Mesendoderm (in vitro differentiated cells): Measurements from ENCODE around the gene CLDN9.
A peak's percentile ranks its signal among the peaks of the same experiment; 100 is the strongest.

ENCODE experiments used
- DNase-seq: peaks from one replicate; pipeline ENCODE4 v3.0.0; 2013
- H2AK5ac ChIP-seq: 2 replicates; pipeline ENCODE4 v1.6.1; 2013; ENCODE audit warnings: low read length, inconsistent platforms
- H2BK120ac ChIP-seq: 2 replicates; pipeline ENCODE4 v1.6.1; 2013; ENCODE audit warnings: low read depth, mild to moderate bottlenecking, low read length, moderate library complexity, mixed read lengths
- H2BK15ac ChIP-seq: replicated peaks from 2 replicates; pipeline ENCODE4 v1.6.1; 2013; ENCODE audit warnings: low read depth, mild to moderate bottlenecking, moderate library complexity
- H2BK5ac ChIP-seq: 2 replicates; pipeline ENCODE4 v1.6.1; 2013; ENCODE audit warnings: low read length, inconsistent platforms
- H3K18ac ChIP-seq: 2 replicates; pipeline ENCODE4 v1.6.1; 2013; ENCODE audit warnings: mild to moderate bottlenecking, low read length, mixed read lengths
- H3K23ac ChIP-seq: one replicate; pipeline ENCODE4 v1.6.1; 2013; ENCODE audit warnings: low read length
- H3K27ac ChIP-seq: 2 replicates; pipeline ENCODE4 v1.5.1; 2013; ENCODE audit warnings: low read depth, mild to moderate bottlenecking, inconsistent platforms, low read length, moderate library complexity
- H3K27me3 ChIP-seq: 2 replicates; pipeline ENCODE4 v1.6.1; 2013; ENCODE audit warnings: low read length, control low read depth, mild to moderate bottlenecking, inconsistent platforms; ENCODE audit not compliant: insufficient read depth, poor library complexity
- H3K36me3 ChIP-seq: 2 replicates; pipeline ENCODE4 v1.6.1; 2013; ENCODE audit warnings: low read length, inconsistent platforms; ENCODE audit not compliant: control insufficient read depth, insufficient read depth
- H3K4ac ChIP-seq: one replicate; pipeline ENCODE4 v1.6.1; 2013; ENCODE audit warnings: low read depth, mild to moderate bottlenecking, low read length, moderate library complexity
- H3K4me1 ChIP-seq: 2 replicates; pipeline ENCODE4 v1.6.1; 2013; ENCODE audit warnings: low read depth, low read length, inconsistent platforms; ENCODE audit not compliant: control insufficient read depth
- H3K4me2 ChIP-seq: 2 replicates; pipeline ENCODE4 v1.6.1; 2013; ENCODE audit warnings: low read length
- H3K4me3 ChIP-seq: 2 replicates; pipeline ENCODE4 v1.5.1; 2013; ENCODE audit warnings: mild to moderate bottlenecking, low read length
- H3K56ac ChIP-seq: one replicate; pipeline ENCODE4 v1.6.1; 2013; ENCODE audit warnings: low read length
- H3K79me1 ChIP-seq: 2 replicates; pipeline ENCODE4 v1.6.1; 2013; ENCODE audit warnings: low read length, inconsistent platforms
- H3K79me2 ChIP-seq: 2 replicates; pipeline ENCODE4 v1.6.1; 2013; ENCODE audit warnings: mild to moderate bottlenecking, low read length; ENCODE audit not compliant: control insufficient read depth, insufficient read depth
- H3K9ac ChIP-seq: 2 replicates; pipeline ENCODE4 v1.6.1; 2013; ENCODE audit warnings: low read length, inconsistent platforms
- H4K5ac ChIP-seq: one replicate; pipeline ENCODE4 v1.6.1; 2013; ENCODE audit warnings: low read length
- H4K8ac ChIP-seq: one replicate; pipeline ENCODE4 v1.6.1; 2013; ENCODE audit warnings: low read depth, mild to moderate bottlenecking, control low read depth, low read length, moderate library complexity
- WGBS: extraction: QIAGEN DNeasy Blood & Tissue Kit; methylation state at CpG from one replicate; pipeline ENCODE4 v1.1.7; 2013; ENCODE audit warnings: low lambda C conversion rate, missing lambda C conversion rate; ENCODE audit not compliant: insufficient coverage; ENCODE audit errors: extremely low coverage; 5-methylcytosine and 5-hydroxymethylcytosine counted together

CLDN9 gene

DNA sequence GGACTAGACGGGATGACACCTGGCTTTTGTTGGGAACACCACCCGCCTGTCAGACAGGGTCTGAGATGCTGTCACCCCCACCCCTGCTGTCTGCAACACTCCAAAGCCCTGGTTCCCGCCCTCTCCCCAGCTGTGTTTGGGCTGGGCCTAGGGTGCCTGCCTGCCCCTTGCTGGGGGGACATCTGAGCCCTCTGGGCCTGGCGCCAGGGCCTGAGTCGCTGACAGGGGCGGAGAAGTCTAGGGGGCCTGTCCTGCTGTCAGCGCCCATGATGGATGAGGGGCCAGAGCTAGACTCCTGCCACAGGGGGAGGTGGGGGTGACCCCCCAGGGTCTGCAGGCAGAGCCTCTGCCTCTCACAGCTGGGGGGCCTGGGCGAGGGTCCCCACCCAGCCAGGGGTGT is 24.9 kb upstream of the CLDN9 start:
- Histone ChIP-seq H3K27me3 (no peaks in the 10 kb centered on the region), H2AK5ac (no peak overlapping the region)
- DNase-seq, result no peak

DNA sequence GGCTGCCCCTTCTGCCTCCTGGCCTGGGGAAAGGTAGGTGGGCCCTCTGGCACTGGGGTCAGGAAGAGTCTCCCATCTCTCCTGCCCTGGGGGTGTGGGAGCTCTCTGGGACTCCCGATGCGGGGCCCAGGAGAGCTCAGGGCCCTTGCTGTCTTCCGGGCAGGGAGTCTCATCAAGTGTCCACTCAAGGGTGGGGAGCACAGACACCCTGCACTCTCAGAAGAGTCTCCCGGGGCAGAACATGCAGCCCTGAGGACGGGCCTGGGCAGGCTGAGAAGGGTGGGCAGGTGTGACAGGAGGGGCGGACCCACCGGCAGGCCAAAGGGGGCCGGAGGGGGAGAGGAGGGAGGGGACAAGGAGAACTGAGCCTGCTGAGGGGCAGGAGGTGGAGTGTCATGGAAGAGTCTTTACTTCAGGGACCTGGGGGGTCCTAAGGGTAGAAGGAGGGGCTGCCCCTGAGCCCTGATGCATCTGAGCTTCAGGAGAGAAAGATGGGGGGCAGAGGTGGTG is 24.1 kb upstream of the CLDN9 start:
- DNase-seq, result no peak
- H3K9ac ChIP-seq, result no peak overlapping the region
- H3K4me1 ChIP-seq, result no peaks in the 10 kb centered on the region
- H3K79me1 ChIP-seq, result no peaks in the 10 kb centered on the region
- no peak overlapping the region for H3K27ac ChIP-seq
- H2BK5ac ChIP-seq, result no peak overlapping the region
- no peak overlapping the region for H2AK5ac ChIP-seq
- no peak overlapping the region for H2BK15ac ChIP-seq
- no peaks in the 10 kb centered on the region for H3K27me3 ChIP-seq
- H3K56ac ChIP-seq, result no peak overlapping the region
- WGBS, result no CpG with 5 or more reads among the region's 8 CpGs
- no peak overlapping the region for H4K5ac ChIP-seq
- H3K36me3 ChIP-seq, result no peaks in the 10 kb centered on the region
- no peak overlapping the region for H3K18ac ChIP-seq
- H2BK120ac ChIP-seq, result no peak overlapping the region
- H4K8ac ChIP-seq, result no peak overlapping the region
- H3K4me2 ChIP-seq, result no peak overlapping the region
- H3K79me2 ChIP-seq, result no peaks in the 10 kb centered on the region
- no peak overlapping the region for H3K23ac ChIP-seq
- H3K4me3 ChIP-seq, result no peak overlapping the region
- H3K4ac ChIP-seq, result no peak overlapping the region

More for the DNA sequence above, 24.9 kb upstream of the CLDN9 start:
- H3K4me3 ChIP-seq, result no peak overlapping the region
- H3K79me1 ChIP-seq, result no peaks in the 10 kb centered on the region
- H3K4me1 ChIP-seq, result no peaks in the 10 kb centered on the region
- H3K9ac ChIP-seq, result no peak overlapping the region
- no peak overlapping the region for H3K56ac ChIP-seq
- WGBS, result no CpG with 5 or more reads among the region's 8 CpGs
- no peak overlapping the region for H3K27ac ChIP-seq
- no peak overlapping the region for H4K8ac ChIP-seq
- no peak overlapping the region for H3K4ac ChIP-seq
- H3K79me2 ChIP-seq, result no peaks in the 10 kb centered on the region
- no peak overlapping the region for H2BK15ac ChIP-seq
- no peak overlapping the region for H4K5ac ChIP-seq
- no peak overlapping the region for H3K23ac ChIP-seq
- H3K36me3 ChIP-seq, result no peaks in the 10 kb centered on the region
- H3K4me2 ChIP-seq, result no peak overlapping the region
- no peak overlapping the region for H2BK5ac ChIP-seq
- H3K18ac ChIP-seq, result no peak overlapping the region
- H2BK120ac ChIP-seq, result no peak overlapping the region

DNA sequence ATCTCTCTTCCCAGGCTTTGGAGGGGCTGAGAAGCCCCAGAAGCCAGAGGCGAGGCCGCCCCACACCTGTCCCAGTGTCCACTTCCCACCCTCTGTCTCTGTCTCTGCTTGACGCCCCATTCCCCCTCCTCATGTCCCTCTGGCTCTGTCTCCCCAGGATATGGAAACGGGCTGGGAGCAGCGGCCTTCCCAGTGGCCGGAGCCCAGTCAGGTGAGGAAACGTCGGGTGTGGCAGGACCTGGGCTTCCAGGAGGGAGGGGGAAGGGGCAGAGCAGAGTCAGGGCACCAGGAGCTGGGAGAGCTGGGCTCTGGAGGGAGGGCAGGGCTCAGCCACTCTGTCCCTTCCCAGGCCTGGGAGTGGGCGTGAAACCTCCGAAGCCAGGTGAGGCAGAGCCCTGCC is 21.8 kb upstream of the CLDN9 start:
- H2BK15ac ChIP-seq, result no peak overlapping the region
- no peak overlapping the region for H3K27ac ChIP-seq
- no peak for DNase-seq
- H3K4me2 ChIP-seq, result no peak overlapping the region
- H3K79me1 ChIP-seq, result no peaks in the 10 kb centered on the region
- H3K27me3 ChIP-seq, result no peaks in the 10 kb centered on the region
- H3K56ac ChIP-seq, result peak overlapping the region; percentile 42
- H3K79me2 ChIP-seq, result no peaks in the 10 kb centered on the region
- no peak overlapping the region for H3K4me3 ChIP-seq
- no peak overlapping the region for H3K18ac ChIP-seq
- no peaks in the 10 kb centered on the region for H3K36me3 ChIP-seq
- no peak overlapping the region for H3K4ac ChIP-seq
- no peak overlapping the region for H2AK5ac ChIP-seq
- no CpG with 5 or more reads among the region's 10 CpGs for WGBS
- H3K9ac ChIP-seq, result peak overlapping the region; percentile 16
- H2BK120ac ChIP-seq, result no peak overlapping the region
- no peak overlapping the region for H4K5ac ChIP-seq
- no peak overlapping the region for H2BK5ac ChIP-seq
- no peak overlapping the region for H3K23ac ChIP-seq
- H4K8ac ChIP-seq, result no peak overlapping the region
- no peaks in the 10 kb centered on the region for H3K4me1 ChIP-seq

DNA sequence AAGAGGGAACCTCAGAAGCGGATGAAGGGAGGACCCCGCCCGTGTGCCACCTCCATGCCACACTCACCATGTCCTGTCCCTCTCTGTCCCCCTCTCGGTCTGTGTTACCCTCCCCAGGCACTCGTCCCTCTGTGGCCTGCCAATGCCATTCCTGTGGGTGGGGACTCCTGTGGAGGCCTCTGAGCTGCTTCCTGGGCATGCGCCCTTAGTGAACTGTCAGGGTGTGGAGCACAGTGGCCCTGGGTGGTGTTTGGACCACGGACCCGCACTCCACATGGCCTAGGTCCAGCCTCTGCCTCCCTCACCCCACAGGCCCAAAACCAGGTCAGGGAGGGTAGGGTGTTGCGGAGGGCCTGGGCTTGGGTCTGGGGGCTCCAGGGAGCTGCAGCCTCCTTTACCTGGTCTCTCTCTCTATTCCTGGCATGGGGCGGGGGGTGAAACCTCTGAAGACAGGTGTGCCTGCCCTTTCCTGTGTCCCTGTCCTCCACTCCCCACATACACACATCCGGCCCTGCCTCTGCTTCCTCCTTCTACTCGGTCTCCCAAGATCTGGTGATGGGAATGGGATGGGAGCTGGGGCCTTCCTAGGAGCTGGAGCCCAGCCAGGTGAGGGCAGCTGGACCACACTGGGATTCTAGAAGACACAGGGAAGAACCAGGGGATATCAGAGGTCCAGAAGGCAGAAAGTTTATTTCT is 21.0 kb upstream of the CLDN9 start:
- no peak overlapping the region for H3K56ac ChIP-seq
- no peaks in the 10 kb centered on the region for H3K79me2 ChIP-seq
- H2BK120ac ChIP-seq, result no peak overlapping the region
- H3K36me3 ChIP-seq, result no peaks in the 10 kb centered on the region
- DNase-seq, result no peak
- no CpG with 5 or more reads among the region's 12 CpGs for WGBS
- no peak overlapping the region for H2AK5ac ChIP-seq
- no peaks in the 10 kb centered on the region for H3K79me1 ChIP-seq
- no peaks in the 10 kb centered on the region for H3K4me1 ChIP-seq
- H3K18ac ChIP-seq, result no peak overlapping the region
- H2BK5ac ChIP-seq, result no peak overlapping the region
- no peak overlapping the region for H3K4ac ChIP-seq
- H4K8ac ChIP-seq, result no peak overlapping the region
- no peaks in the 10 kb centered on the region for H3K27me3 ChIP-seq
- no peak overlapping the region for H3K9ac ChIP-seq
- no peak overlapping the region for H3K23ac ChIP-seq
- H3K27ac ChIP-seq, result no peak overlapping the region
- H2BK15ac ChIP-seq, result no peak overlapping the region
- H3K4me3 ChIP-seq, result no peak overlapping the region
- H3K4me2 ChIP-seq, result no peak overlapping the region
- H4K5ac ChIP-seq, result no peak overlapping the region

DNA sequence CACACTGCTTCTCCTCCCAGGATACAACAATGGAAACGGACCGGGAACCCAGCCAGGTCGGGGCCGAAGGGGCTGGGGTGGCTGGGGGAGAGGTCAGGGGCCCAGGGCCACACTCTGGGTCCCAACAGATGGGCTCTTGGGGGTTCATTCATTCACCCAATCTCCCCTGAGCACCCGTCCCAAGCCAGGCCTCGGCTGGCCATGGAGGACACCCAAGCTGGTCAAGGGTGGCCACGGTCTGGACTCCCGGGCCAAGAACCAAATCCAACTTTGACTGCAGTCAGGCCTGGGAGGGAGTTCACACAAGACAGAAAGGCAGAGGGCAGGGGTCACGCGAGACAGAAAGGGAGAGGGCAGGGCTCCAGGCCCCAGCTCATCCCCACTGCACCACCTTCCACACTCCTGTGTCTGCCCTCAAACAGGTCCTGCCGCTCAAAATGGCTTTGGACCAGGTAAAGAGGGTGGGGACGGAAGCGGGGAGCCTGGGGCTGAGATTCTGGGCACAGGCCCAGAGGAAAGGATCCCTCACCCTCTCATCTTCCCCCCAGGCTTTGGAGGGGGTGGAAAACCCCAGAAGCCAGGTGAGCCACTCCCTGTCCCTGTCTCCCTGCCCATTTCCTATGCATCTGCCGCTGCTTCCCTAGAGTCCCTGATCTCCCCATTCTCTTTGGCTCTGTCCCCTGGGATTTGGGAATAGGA is 20.2 kb upstream of the CLDN9 start:
- Histone ChIP-seq H4K5ac (no peak overlapping the region), H3K4me2 (no peak overlapping the region), H3K18ac (no peak overlapping the region), H2BK120ac (no peak overlapping the region), H3K4me3 (no peak overlapping the region), H3K79me2 (no peaks in the 10 kb centered on the region), H3K23ac (no peak overlapping the region), H2BK15ac (no peak overlapping the region), H3K56ac (no peak overlapping the region), H4K8ac (no peak overlapping the region), H3K9ac (no peak overlapping the region), H3K79me1 (no peaks in the 10 kb centered on the region), H3K36me3 (no peaks in the 10 kb centered on the region), H3K4ac (no peak overlapping the region), H3K27me3 (no peaks in the 10 kb centered on the region), H2BK5ac (no peak overlapping the region), H3K27ac (no peak overlapping the region), H2AK5ac (no peak overlapping the region), H3K4me1 (no peaks in the 10 kb centered on the region)
- DNase-seq, result no peak
- WGBS, result no CpG with 5 or more reads among the region's 14 CpGs
